Sigmoid colon (tissue), 7 donors: ENCODE measurements around the gene DNAAF3. TPM values are rescaled to one million over a fixed set of nuclear protein-coding genes. Genes with fewer than 3 reads are reported as not detected.

Experiments used
- DNase-seq: peaks from one replicate; pipeline ENCODE4 v3.0.0-alpha.2; 2019
- H3K27ac ChIP-seq, 4 donors: fragments of 200-600 bp; sonication (generic); one replicate each; pipeline ENCODE4 v1.5.1; 2016 to 2019; ENCODE audit warnings: mild to moderate bottlenecking in 1 of 4
- H3K27me3 ChIP-seq, 3 donors: fragments of 200-600 bp; sonication (generic); one replicate each; pipeline ENCODE4 v1.5.1; 2019; ENCODE audit warnings: mild to moderate bottlenecking in 1 of 3
- H3K36me3 ChIP-seq, 4 donors: fragments of 200-600 bp; sonication (generic); one replicate each; pipeline ENCODE4 v1.5.1; 2016 to 2019
- H3K4me1 ChIP-seq, 4 donors: fragments of 200-600 bp; sonication (generic); one replicate each; pipeline ENCODE4 v1.5.1; 2017 to 2019
- H3K4me3 ChIP-seq, 4 donors: fragments of 200-600 bp; sonication (generic); one replicate each; pipeline ENCODE4 v1.5.1; 2017 to 2019; ENCODE audit warnings: mild to moderate bottlenecking in 2 of 4, moderate library complexity in 1 of 4
- H3K9me3 ChIP-seq, 4 donors: fragments of 200-600 bp in 3 of 4; sonication (generic) in 3 of 4; one replicate each; pipeline versions ENCODE4 v1.5.1 to v1.6.1; 2013 to 2019
- CTCF ChIP-seq, 4 experiments: fragments of 450-650 bp in 3 of 4; fragments of 200-600 bp in 1 of 4; IDR thresholded peaks; one replicate each; pipeline ENCODE4 v1.5.1; 2016 to 2019; ENCODE audit warnings: antibody characterized with exemption in 4 of 4, mild to moderate bottlenecking in 3 of 4, moderate library complexity in 2 of 4
- EP300 ChIP-seq, 4 donors: sonication (generic); formaldehyde crosslinking; IDR thresholded peaks; one replicate each; pipeline ENCODE4 v1.6.1; 2017; ENCODE audit warnings: antibody characterized with exemption in 4 of 4
- POLR2A ChIP-seq, 2 donors: fragments of 450-650 bp; IDR thresholded peaks; one replicate each; pipeline ENCODE4 v1.6.1; 2016; ENCODE audit warnings: antibody characterized with exemption in 2 of 2, mild to moderate bottlenecking in 2 of 2, moderate library complexity in 2 of 2
- POLR2AphosphoS5 ChIP-seq, 4 donors: sonication (generic); formaldehyde crosslinking; IDR thresholded peaks; one replicate each; pipeline ENCODE4 v1.6.1; 2017; ENCODE audit warnings: antibody characterized with exemption in 4 of 4
- WGBS, 2 donors: extraction: QIAGEN DNeasy Blood & Tissue Kit; methylation state at CpG; one replicate each; pipeline ENCODE4 v1.1.7; 2013; 5-methylcytosine and 5-hydroxymethylcytosine counted together
- intact Hi-C: fragments of 100-400 bp; cut with DNase I; formaldehyde crosslinking; loops from one replicate; pipeline ENCODE4 v1.15.1; 2023
- polyA plus RNA-seq, 3 donors: library from polyadenylated mRNA; stranded (reverse); fragments of 200-250 nt; gene quantifications; one replicate each; pipeline ENCODE4 v1.2.3, GENCODE V29; 2013
- total RNA-seq, 4 donors: library from RNA; depleted of rRNA; stranded (reverse); fragments of >200 nt; gene quantifications; one replicate each; pipeline ENCODE4 v1.1.0, GENCODE V29; 2016
- donor health status: healthy with polysubstance abuse.
- donor health status: Bipolar disorder and iron deficiency.
- donor health status: healthy.

DNAAF3 gene
- total and polyA plus RNA-seq, 7 donors = 1.1 TPM; not detected in 6

GRCh38 chr19:55117663-55118391 lies 48.6 kb downstream of the DNAAF3 start:
- Histone ChIP-seq H3K36me3 (no peaks in the 10 kb centered on the region), H3K27ac (peak overlapping the region; percentile 95 to 99 (median 98)), H3K9me3 (no peaks in the 10 kb centered on the region), H3K4me3 (peak overlapping the region; percentile 38 to 96 (median 86)), H3K27me3 (no peaks in the 10 kb centered on the region), H3K4me1 (peaks cover 0 to 48% (median 39%) of the 10 kb centered on the region in 4 donors)
- WGBS, 2 donors = 0 to 1% methylated on average over 44 of the region's 44 CpGs
- intact Hi-C loops = loop anchor here (5.0 to 10.0 kb wide), 4 partner anchors 537 to 1251 kb away; partner anchors contain the start of genes LENG9, MYADM, TSEN34 and U2AF2
- peak; percentile 100 for DNase-seq
- no peak for TF ChIP-seq CTCF (IDR thresholded peaks at IDR 0.05)
- TF ChIP-seq POLR2AphosphoS5 (IDR thresholded peaks at IDR 0.05) = peak; percentile 12 to 92 (median 56)
- peak in 1 of 4 donors; percentile 90 for TF ChIP-seq EP300 (IDR thresholded peaks at IDR 0.05)
- no peak for TF ChIP-seq POLR2A (IDR thresholded peaks at IDR 0.05)

GRCh38 chr19:55116859-55117662 lies 49.4 kb downstream of the DNAAF3 start, which contains the start of gene PPP1R12C:
PPP1R12C (minus strand) TSS chr19:55117637; CDS start chr19:55117543, 94 bp downstream.
- DNase-seq = no peak
- H3K4me1 ChIP-seq = peaks cover 0 to 55% (median 47%) of the 10 kb centered on the region in 4 donors

GRCh38 chr19:55116232-55116858 lies 50.1 kb downstream of the DNAAF3 start:
- peak; percentile 92 for DNase-seq
- TF ChIP-seq EP300 (IDR thresholded peaks at IDR 0.05) = peak in 1 of 4 donors; percentile 48
- no peak for TF ChIP-seq CTCF (IDR thresholded peaks at IDR 0.05)
- peak; percentile 59 to 87 (median 78) for TF ChIP-seq POLR2AphosphoS5 (IDR thresholded peaks at IDR 0.05)
- peak; percentile 31 to 49 for TF ChIP-seq POLR2A (IDR thresholded peaks at IDR 0.05)
- peaks cover 0 to 62% (median 54%) of the 10 kb centered on the region in 4 donors for H3K4me1 ChIP-seq
- H3K27me3 ChIP-seq = no peaks in the 10 kb centered on the region
- 1% methylated on average over 25 of the region's 25 CpGs for WGBS, 2 donors
- peaks cover 0 to 7% (median 3%) of the 10 kb centered on the region in 4 donors for H3K36me3 ChIP-seq
- no peaks in the 10 kb centered on the region for H3K9me3 ChIP-seq
- peak overlapping the region; percentile 76 to 96 (median 86) for H3K4me3 ChIP-seq
- intact Hi-C loops = loop anchor here (5.0 to 10.0 kb wide), 4 partner anchors 538 to 1249 kb away; partner anchors contain the start of genes LENG9, MYADM, TSEN34 and U2AF2
- peak overlapping the region; percentile 95 to 99 (median 98) for H3K27ac ChIP-seq

More at GRCh38 chr19:55116859-55117662, 49.4 kb downstream of the DNAAF3 start, which contains the start of gene PPP1R12C:
- H3K27me3 ChIP-seq = no peaks in the 10 kb centered on the region
- intact Hi-C loops = loop anchor here (5.0 to 10.0 kb wide), 4 partner anchors 538 to 1250 kb away; partner anchors contain the start of genes LENG9, MYADM, TSEN34 and U2AF2
- TF ChIP-seq POLR2AphosphoS5 (IDR thresholded peaks at IDR 0.05) (peak in 1 of 4 donors; percentile 63), POLR2A (IDR thresholded peaks at IDR 0.05) (no peak)
- H3K4me3 ChIP-seq = peak within 1 kb of the TSS; percentile 76 to 96 (median 86)
- 0 to 1% methylated on average over 97 of the region's 97 CpGs for WGBS, 2 donors
- no peaks in the 10 kb centered on the region for H3K9me3 ChIP-seq
- peak within 1 kb of the TSS; percentile 95 to 99 (median 98) for H3K27ac ChIP-seq
- peaks cover 0 to 6% (median 3%) of the 10 kb centered on the region in 4 donors for H3K36me3 ChIP-seq

GRCh38 chr19:55115446-55116065 lies 50.9 kb downstream of the DNAAF3 start:
- no peak for DNase-seq
- WGBS, 2 donors = 76% methylated on average over 13 of the region's 13 CpGs
- intact Hi-C loops = loop anchor here (5.0 to 10.0 kb wide), 4 partner anchors 539 to 1248 kb away; partner anchors contain the start of genes LENG9, MYADM, TSEN34 and U2AF2
- no peaks in the 10 kb centered on the region for H3K9me3 ChIP-seq
- no peaks in the 10 kb centered on the region for H3K27me3 ChIP-seq
- H3K4me3 ChIP-seq = peak overlapping the region; percentile 76 to 96 (median 86)
- H3K27ac ChIP-seq = peak overlapping the region; percentile 95 to 99 (median 98)
- H3K4me1 ChIP-seq = peaks cover 0 to 69% (median 60%) of the 10 kb centered on the region in 4 donors
- TF ChIP-seq EP300 (IDR thresholded peaks at IDR 0.05) (peak in 1 of 4 donors; percentile 46), POLR2AphosphoS5 (IDR thresholded peaks at IDR 0.05) (peak in 2 of 4 donors; percentile 49 to 58), POLR2A (IDR thresholded peaks at IDR 0.05) (no peak)
- peaks cover 0 to 9% (median 4%) of the 10 kb centered on the region in 4 donors for H3K36me3 ChIP-seq
